SK-N-SH treated with all-trans-retinoic acid at 6 μM for 48 hours (cell line): Measurements from ENCODE around the gene PPARA.

ENCODE experiments used
- ISL1 ChIP-seq: fragments of 250-450 bp; sonication (Bioruptor Pico); IDR thresholded peaks from 2 replicates; pipeline ENCODE4 v2.1.2; 2022; ENCODE audit warnings: mild to moderate bottlenecking, moderate library complexity
- PATZ1 ChIP-seq: fragments of 250-450 bp; sonication (Bioruptor Pico); IDR thresholded peaks from 2 replicates; pipeline ENCODE4 v1.8.0; 2020; ENCODE audit warnings: mild to moderate bottlenecking, moderate library complexity, borderline replicate concordance
- RARB ChIP-seq: fragments of 250-450 bp; sonication (Bioruptor Pico); IDR thresholded peaks from 2 replicates; pipeline ENCODE4 v1.8.0; 2021; ENCODE audit warnings: mild to moderate bottlenecking, moderate library complexity
- TF ChIP-seq, protein P1 (sequence below): fragments of 250-450 bp; sonication (Bioruptor Pico); IDR thresholded peaks from 2 replicates; pipeline ENCODE4 v1.5.0; 2020; ENCODE audit warnings: mild to moderate bottlenecking, moderate library complexity

DNA sequence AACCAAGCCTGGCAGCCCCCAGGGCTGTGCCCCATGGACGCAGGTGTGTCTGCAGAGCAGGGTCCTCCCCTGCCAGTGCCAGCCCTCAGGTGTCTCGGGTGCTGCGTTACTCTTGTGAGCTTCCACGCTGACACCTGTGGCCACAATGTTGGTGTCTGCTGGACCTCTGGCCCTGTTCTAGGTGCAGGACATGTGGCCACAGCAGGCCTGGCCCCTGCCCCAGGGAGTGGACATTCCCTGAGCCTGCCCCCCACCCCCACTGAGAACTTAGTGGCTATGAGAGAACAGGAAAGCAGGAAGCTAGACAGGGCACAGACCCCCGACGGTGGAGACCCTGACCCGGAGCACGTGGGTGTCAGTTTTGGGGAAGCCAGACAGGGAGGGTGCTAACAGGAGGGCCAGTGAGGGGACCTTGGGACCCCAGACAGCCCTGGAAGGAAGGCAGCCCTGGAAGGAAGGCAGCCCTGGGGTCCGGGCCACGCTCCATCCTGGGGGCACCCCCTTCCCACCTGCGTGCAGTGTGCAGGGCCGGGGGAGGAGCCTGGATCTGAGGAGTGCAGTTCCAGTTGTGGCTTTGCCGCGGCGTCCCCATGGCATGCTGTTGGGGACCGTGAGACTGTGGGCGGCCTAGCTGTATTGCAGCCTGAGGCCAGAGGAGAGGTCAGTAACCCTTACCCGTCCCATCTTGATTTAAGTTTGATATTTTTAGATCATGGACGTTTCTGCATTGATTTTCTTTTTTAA lies 43.9 kb upstream of the PPARA start:
- TF ChIP-seq RARB = no peak
- TF ChIP-seq, protein P1, sequence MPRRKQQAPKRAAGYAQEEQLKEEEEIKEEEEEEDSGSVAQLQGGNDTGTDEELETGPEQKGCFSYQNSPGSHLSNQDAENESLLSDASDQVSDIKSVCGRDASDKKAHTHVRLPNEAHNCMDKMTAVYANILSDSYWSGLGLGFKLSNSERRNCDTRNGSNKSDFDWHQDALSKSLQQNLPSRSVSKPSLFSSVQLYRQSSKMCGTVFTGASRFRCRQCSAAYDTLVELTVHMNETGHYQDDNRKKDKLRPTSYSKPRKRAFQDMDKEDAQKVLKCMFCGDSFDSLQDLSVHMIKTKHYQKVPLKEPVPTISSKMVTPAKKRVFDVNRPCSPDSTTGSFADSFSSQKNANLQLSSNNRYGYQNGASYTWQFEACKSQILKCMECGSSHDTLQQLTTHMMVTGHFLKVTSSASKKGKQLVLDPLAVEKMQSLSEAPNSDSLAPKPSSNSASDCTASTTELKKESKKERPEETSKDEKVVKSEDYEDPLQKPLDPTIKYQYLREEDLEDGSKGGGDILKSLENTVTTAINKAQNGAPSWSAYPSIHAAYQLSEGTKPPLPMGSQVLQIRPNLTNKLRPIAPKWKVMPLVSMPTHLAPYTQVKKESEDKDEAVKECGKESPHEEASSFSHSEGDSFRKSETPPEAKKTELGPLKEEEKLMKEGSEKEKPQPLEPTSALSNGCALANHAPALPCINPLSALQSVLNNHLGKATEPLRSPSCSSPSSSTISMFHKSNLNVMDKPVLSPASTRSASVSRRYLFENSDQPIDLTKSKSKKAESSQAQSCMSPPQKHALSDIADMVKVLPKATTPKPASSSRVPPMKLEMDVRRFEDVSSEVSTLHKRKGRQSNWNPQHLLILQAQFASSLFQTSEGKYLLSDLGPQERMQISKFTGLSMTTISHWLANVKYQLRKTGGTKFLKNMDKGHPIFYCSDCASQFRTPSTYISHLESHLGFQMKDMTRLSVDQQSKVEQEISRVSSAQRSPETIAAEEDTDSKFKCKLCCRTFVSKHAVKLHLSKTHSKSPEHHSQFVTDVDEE (CRISPR knock-in tag) = no peak
- TF ChIP-seq ISL1 (CRISPR knock-in tag) = no peak
- no peak for TF ChIP-seq PATZ1 (CRISPR knock-in tag)
